ENCODE results near the gene ARHGAP45.

Gene ARHGAP45

DNA sequence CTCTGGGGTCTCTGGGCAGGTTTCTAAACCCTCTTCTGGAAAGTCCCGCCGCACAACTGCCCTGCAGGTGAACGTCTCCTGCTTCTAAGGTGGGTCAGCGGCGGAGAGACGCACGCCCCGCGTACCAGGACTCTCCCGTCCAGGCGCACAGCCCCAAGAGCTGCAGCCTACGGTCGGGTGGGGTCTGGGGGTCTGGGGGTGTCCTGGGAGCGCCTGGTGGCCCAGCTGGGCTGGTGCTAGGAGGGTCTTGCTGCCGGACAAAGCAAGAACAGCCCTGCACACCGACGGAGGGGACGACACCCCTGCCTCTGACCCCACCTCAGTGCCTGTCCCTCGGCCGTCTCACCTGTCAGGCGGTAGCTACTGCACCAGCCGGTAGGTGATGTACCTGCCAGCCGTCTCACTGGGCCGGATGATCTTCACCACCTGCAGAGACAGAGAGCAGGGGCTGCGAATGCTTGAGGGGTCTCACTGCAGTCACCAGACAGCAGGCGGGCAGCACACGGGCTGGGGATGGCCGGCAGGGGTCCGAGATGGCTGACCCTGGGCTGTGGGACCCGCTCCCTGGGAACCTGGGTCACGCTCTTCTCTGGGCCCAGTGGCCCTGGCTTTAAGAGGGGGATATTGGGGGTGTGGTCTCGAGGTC lies 22.3 kb downstream of the ARHGAP45 start:
- DNase-seq: no peak

DNA sequence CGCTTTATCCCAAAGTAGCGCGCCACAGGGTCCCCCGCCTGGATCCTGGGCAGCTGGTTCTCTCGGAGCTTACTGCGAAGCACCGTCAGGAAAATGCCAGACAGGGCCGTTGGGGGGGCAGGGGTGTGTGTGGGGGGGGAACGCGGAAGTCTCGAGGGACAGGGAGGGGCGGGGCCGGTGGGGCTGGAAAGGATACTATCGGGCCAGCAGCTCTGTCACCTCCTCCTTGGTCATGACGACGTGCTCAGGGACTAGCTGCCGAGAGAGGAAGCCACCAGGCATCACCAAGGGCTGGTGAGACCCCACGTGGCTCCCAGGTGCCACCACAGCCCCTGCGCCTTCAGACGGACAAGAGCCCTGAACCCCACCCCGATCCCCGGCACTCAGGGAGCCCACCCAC lies 22.9 kb downstream of the ARHGAP45 start:
- DNase-seq: no peak

DNA sequence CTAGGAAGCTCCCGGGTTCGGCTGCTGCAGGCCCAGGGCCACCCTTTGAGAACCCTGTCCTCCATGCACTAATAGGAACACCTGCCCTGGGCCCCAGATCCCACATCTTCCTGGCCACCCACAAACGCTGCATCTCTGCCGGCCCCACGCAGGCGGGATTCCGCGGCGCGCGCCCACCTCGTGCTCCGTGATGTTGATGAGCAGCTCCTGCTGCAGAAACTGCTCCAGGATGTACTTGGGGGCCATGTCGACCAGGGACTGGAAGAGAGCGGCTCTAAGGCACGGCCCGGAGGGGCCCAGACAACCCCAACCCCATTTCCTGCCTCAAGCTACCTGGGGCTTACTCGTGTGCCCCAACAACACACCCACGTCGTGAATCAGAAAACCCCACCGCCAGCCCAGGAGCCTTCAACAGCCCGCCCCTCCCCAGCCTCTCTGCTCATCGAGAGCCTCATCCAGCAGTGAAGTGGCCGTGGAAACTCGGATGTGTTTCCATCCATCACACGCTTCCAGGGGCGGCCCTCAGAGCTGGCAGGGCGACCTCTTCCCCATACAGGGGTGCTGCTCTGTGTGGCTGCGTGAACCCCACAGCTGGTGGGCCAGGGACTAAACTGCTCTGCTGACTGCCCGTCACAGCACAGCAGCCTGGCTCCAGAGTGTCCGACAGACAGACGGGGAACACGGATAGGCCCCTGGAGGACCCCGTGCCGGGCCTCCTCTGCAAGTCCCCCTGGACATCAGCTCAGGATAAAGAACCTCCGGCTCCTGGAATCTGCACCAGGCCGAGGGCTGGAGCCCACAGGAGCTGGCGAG lies 24.0 kb downstream of the ARHGAP45 start:
- no peak for DNase-seq

DNA sequence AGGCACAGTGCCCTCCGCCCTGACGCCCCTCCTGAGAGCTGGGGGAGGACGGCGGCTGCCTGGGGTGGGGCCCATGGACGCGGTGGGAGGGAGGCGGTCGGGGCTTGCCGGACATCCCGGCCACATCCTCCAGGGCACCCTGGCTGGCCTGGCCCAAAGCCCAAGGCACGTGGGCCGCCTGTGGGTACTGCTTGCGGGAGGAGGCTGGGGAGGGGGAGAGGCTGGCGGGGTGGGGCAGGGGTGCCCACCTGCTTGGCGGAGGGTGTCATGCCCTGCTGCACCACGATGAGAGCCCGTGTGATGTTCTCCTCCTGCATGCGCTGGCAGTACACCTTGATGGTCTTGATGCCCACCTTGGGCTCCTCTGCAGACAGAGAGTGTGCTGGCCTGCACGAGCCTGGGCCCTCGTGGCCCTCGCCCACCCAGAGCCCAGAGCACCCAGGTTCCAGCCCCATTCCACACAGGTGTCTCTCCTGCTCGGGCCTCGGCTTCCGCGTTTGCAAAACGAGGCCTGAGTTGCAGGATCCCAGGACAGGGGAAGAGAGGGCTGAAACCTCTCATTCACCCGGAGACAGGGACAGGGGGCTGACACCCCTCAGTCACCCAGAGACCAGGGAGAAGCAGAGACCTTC lies 24.7 kb downstream of the ARHGAP45 start:
- no peak for DNase-seq

DNA sequence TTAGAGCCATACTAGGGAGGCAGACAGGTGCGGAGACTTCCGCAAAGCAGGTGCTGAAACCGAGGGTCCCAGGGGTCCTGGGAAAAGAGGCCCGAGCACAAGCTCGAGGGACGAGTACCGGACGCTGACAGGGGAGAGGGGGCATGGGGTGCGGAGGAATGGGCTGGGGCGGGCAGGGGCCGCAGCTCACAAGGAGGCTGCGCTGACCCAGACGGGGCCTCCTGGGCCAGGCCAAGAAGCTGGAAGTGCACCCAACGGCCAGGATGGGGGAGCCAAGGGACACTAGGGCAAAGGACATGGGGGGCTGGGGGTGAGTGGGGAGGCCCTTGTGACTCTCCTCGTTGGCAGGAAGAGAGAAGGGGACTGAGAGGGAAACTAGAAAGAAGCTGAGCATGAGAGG lies 26.4 kb downstream of the ARHGAP45 start:
- no peak for DNase-seq

DNA sequence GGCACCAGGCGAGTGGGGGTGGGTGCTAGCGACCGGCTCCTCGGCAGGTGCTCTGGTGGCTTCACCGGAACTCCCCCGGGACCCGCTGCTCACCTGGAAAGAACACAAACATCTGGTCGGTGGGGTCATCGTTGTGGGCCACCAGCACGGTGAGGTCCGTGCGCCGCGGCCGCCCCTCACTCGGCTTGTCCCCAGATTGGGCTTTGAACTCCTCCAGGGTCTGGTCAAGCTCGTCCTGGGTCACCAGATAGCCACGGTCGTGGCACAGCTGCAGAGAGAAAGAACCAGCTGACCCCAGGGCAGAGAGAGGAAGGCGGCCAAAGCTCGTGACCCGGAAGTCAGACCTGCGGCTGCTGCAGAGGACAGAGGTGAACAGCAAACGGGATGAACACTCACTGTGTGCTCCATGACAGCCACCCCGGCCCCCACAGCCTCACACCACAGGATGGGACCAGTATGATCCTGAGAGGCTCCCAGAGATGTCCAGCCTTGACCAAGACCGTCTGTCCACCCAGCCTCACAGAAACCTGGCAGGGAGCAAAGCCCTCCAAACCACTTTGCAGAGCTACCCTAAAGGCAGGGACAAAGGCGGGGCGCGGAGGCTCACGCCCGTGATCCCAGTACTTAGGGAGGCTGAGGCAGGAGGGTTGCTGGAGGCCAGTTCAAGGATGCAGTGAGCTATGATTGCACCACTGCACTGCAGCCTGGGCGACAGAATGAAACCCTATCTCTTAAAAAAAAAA lies 27.0 kb downstream of the ARHGAP45 start:
- DNase-seq: no peak

DNA sequence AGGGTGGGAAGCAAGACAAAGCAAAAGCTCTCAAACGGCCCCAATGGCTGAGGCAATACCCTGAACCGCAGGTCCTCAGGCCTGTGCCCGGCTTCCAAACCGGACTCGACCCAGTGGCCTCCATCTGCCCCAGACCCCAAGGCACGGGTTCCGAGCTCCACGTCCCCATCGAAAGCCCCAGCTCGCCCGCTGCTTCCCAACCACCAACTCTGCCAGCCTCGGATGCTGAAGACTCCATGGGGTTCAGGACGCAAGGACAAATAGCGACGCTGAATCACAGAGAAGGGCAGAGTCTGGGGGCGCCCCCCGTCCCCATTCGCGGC lies 27.6 kb downstream of the ARHGAP45 start:
- no peak for DNase-seq

DNA sequence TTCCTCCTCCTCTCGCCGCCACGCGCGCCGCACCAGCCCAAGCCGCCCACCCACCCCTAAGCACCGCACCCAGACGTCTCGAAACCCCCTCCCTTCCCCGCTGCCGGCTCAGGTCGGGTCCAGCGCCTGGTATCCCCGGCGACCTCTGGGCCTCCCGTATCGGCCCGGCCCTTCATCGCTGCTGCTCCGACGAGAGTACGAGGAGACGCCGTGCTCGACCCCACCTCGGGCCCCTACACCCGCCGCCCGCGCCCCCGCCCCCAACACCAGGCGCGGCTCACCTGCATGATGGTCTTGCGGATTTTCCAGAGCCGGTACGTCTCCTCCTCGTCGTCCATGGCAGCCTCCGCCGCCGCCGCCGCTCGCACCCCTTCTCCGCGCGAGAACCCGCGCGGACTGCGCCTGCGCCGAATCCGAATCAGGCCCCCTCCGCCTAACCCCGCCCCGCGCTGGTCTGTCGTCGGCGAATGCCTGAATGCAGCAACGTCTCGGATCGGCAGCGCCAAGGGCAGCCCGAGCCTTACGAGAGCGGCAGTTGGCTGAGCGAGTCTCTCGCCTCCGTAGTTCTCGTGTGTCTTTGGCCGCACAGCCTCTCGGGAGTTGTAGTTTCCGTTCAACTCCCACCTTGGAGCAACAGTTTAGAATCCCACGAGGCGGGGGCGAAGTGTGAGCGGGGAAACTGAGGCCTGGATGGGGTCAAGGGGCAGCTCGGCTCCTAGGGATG lies 28.2 kb downstream of the ARHGAP45 start, which contains the start of gene POLR2E:
Gene POLR2E (minus strand): TSS at position 398 of the 724 bp plus-strand sequence. CDS start 60 bp downstream, at position 338.
- DNase-seq: peak; percentile 99

DNA sequence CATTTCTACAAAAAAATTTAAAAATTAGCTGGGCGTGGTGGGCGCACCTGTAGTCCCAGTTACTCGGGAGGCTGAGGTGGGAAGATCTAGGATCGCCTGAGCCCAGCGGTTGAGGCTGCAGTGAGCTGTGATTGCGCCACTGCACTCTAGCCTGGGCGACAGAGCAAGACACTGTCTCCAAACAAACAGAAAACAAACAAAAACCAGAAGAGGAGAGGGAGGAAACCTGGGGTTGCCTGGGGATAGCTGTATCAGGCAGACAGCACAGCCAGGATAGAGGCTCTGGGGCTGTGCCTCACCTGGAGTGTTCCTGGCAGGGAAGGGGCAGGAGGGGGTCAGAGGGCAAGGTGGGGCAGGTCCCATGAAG lies 30.8 kb downstream of the ARHGAP45 start:
- DNase-seq: no peak

DNA sequence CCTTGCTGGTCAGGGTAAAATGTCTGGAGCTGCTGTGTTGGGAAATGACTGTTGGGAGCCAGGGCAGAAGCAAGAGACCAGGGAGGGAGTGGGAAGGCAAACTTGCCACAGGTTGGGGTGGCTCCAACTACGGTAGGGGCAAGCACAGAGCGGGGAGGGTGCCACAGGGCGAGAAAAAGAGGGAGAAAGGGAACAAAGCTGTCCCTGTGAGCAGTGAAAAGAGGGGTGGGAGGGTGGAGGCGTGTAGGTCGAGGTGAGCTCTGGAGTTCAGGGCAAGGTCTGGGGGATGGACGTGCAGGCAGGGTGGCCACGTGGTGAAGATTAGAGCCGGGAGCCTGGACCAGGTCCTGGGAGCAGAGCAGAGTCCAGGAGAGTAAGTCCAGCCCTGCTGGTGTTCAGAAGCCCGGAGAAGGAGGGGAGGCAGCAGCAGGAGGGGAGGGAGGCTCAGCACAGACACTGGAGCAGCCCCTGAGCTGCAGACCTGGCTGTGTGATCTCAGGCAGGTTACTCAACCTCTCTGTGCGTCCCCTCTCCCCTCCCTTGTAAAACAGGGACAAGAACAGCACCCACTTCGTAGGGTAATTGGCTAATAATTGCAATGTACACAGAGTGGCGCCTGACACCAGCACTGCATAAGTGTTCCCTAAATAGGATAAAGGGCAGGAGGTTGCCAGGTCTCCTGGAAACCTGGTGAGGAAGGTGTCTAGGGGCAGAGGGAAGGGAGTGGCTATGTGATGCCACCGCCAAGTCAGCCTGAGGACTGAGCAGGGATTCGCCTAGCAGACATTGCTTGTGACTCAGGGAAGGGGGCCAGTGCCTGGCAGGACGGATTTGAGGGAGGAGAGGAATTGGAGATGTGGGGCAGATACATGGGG lies 31.4 kb downstream of the ARHGAP45 start:
- no peak for DNase-seq

DNA sequence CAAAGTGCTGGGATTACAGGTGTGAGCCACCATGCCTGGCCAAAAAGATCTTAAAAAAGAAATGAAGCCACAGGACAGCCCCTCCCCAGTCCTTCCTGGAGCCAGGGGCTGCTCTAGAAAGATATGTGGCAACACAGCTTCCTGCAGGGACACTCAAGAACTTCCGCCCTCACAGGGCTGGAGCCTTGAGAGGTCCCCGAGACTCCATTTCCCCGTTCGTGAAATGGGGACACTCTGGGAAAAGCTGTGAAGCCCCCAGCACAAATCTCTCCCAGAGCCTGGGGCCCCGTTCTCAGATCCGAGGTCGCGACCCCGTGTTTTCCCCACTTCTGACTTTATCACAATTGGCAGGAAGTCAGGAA lies 34.4 kb downstream of the ARHGAP45 start:
- peak; percentile 76 for DNase-seq

DNA sequence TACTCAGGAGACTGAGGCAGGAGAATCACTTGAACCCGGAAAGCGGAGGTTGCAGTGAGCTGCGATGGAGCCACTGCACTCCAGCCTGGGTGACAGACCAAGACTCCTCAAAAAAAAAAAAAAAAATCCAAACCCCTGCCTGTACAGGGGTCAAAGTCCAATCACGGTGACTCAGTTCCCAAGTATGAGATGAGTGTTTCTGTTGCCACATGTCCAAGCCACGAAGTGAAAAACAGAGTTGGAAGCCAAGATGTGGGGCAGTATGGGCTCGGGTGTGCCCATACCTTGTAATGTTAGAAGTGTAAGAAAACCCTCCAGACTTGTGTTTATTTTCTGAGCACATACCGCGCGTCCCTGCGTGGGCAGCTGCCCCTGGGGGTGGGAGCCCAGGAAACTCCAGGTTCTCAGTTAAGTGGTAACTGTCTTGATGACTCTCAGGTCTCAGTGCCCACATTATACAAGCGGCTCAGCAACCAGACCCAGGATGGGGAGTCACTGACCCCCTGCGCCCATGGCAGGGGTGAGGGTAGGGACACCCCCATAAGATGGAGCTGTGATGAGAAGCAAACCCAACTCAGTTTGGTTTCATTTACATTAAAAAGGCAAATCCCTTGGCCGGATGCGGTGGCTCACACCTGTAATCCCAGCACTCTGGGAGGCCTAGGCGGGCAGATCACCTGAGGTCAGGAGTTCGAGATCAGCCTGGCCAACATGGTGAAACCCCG lies 35.6 kb downstream of the ARHGAP45 start:
- DNase-seq: peak; percentile 89

DNA sequence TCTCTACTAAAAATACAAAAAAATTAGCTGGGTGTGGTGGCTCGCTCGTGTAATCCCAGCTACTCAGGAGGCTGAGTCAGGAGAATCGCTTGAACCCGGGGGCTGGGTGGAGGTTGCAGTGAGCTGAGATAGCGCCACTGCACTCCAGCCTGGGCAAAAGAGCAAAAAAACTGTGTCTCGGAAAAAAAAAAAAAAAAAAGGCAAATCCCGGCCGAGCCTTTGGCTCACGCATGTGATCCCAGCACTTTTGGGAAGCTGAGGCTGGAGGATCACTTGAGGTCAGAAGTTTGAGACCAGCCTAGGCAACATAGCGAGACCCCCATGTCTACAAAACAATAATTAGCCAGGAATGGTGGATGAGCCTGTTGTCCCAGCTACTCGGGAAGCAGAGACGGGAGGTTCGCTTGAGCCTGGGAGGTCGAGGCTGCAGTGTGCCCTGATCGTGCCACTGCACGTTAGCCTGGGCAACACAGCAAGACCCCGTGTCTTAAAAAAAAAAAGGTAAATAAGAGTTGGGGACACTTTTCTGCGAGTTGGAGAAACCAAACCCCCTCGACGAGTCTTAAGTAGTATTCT lies 36.3 kb downstream of the ARHGAP45 start:
- no peak for DNase-seq

DNA sequence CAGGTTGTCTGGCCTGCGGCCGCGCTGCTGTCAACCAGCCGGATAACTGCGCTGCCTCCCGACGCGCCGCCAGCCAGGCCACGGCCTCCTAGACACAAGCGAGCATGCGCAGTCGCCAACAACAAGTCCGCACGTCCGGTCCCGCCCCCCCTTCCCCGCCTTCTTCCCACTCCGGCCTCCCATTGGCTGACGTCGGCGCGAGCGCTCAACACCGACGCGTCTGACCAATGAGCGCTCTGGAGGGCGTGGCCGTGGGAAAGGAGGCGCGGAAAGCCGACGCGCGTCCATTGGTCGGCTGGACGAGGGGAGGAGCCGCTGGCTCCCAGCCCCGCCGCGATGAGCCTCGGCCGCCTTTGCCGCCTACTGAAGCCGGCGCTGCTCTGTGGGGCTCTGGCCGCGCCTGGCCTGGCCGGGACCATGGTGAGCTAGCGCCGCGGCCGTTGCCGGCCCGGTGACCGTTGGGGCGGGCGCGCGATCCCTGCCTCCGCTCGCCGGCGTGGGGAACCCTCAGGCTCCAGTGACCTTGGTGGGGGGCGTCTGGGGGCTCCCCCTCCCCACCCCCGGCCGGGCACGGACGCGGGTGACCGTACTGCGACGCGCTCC lies 36.8 kb downstream of the ARHGAP45 start, which contains the start of gene GPX4:
Gene GPX4 (plus strand): TSS at position 287 of the 603 bp plus-strand sequence. CDS start 50 bp downstream, at position 337.
- peak; percentile 100 for DNase-seq

DNA sequence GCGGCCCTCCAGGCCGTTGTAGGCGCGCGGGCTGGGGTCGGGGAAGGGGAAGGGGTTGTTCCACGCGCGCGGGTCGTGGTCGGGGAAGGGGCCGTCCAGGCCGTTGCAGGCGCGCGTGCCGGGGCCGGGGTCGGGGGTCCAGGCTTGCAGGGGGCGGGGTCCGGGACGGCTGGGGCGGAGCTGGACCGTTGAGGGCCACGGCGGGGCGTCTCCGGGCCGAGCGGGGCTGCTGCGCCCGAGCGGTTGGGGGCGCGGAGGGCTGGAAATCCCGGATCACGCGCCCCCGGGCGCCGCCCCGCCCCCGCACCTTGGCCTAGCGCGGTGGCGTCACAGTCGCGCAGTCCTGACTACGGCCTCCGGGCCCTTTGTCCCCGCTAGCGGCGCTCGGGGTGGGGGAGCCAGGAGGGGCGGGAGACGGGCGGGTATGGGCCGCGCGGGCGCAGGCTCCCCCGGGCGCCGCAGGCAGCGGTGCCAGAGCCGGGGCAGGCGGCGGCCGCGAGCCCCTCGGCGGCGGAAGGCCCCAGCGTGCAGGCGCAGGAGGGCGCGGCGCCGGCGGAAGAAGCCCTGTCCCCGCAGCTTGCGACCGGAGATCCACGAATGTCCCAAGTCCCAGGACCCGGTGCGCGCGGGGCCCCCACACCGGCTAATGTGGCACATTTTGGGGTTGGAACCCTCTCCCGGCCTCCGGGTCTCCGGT lies 37.5 kb downstream of the ARHGAP45 start:
- DNase-seq: peak; percentile 93

DNA sequence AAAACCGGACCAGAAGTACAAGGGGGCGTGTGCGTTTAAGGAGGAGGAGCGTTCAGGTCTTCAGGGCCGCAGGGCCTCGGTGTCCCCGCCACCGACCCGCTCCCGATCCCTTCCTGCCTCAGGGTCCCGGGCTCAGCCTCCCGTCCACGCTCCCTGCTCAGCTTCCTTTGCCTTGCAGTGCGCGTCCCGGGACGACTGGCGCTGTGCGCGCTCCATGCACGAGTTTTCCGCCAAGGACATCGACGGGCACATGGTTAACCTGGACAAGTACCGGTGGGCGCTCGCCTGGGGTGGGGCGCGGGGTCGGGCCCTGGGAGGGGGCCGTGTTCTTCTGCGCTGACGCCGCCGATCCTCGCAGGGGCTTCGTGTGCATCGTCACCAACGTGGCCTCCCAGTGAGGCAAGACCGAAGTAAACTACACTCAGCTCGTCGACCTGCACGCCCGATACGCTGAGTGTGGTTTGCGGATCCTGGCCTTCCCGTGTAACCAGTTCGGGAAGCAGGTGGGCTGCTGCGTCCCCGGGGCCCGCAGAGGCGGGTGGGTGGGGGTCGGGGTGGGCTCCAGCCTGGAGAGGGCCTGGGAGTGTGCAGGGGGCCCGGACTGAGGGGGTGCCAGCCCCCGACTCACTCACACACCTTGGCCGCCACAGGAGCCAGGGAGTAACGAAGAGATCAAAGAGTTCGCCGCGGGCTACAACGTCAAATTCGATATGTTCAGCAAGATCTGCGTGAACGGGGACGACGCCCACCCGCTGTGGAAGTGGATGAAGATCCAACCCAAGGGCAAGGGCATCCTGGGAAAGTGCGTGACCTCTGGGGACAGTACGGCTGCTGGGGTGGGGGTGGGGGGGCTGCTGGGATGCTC lies 38.3 kb downstream of the ARHGAP45 start:
- no peak for DNase-seq

DNA sequence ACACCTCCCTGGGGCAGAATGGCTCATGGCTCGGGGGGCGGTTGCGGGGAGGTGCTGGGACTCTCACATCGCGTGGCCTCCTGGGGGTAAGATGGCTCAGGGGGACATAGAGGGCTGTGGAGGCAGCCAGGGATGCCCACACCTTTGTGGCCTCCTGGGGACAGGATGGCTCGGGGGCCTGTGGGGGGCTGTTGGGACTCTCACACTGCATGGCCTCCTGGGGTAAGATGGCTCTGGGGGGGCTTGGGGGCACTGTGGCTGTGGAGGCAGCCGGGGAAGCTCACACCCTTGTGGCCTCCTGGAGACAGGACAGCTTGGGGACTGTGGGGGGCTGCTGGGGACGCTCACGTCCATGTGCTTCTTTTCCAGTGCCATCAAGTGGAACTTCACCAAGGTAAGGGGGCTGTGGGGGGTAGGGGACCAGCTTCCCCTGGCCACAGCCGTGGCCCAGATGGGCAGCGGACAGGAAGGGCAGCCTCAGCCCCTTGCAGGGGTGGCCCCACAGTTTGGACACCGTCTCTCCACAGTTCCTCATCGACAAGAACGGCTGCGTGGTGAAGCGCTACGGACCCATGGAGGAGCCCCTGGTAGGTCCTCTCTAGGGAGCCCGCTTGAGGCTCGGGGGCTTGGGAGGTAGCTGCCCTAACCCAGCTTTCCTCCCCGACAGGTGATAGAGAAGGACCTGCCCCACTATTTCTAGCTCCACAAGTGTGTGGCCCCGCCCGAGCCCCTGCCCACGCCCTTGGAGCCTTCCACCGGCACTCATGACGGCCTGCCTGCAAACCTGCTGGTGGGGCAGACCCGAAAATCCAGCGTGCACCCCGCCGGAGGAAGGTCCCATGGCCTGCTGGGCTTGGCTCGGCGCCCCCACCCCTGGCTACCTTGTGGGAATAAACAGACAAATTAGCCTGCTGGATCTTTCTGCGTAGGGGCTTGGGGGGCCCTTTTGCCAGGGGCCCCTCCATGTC lies 39.2 kb downstream of the ARHGAP45 start:
- no peak for DNase-seq

All from suppressor macrophage treated with lipopolysaccharide for 4 hours (primary cell).